AG04450 (cell line): ENCODE data around the gene CTXN1. TPM values are rescaled to one million over a fixed set of nuclear protein-coding genes. Genes with fewer than 3 reads are reported as not detected.

Source experiments
- CTCF ChIA-PET: fragments of 300-600, 350-600 bp; formaldehyde crosslinking; extraction: SDS; loops from one replicate; lab custom pipeline; 2022; ENCODE audit warnings: antibody characterized with exemption, inconsistent platforms; lab: Charles Lee
- POLR2A ChIA-PET: fragments of 350-600 bp; formaldehyde crosslinking; extraction: SDS; loops from one replicate; lab custom pipeline; 2021; ENCODE audit warnings: antibody characterized with exemption, inconsistent platforms; lab: Yijun Ruan, JAX
- DNase-seq: peaks from one replicate; pipeline ENCODE4 v3.0.0-alpha.2; 2011; ENCODE audit warnings: low read depth, low spot score
- H3K27ac ChIP-seq: one replicate; pipeline ENCODE4 v1.5.1; 2012; ENCODE audit warnings: low read depth, low read length, control low read depth
- H3K27me3 ChIP-seq: one replicate; pipeline ENCODE4 v1.6.0; 2012; ENCODE audit warnings: low read length; ENCODE audit not compliant: control insufficient read depth, insufficient read depth
- H3K4me3 ChIP-seq: 2 replicates; pipeline ENCODE4 v1.5.1; 2011; ENCODE audit warnings: mild to moderate bottlenecking, low read depth, low read length, control low read depth
- H3K9me3 ChIP-seq: 2 replicates; pipeline ENCODE4 v1.5.1; 2012; ENCODE audit warnings: low read length; ENCODE audit not compliant: control insufficient read depth, insufficient read depth
- polyA minus RNA-seq: library from RNA; depleted of rRNA, polyadenylated mRNA; stranded (reverse); fragments of >200 nt; gene quantifications from 2 replicates; pipeline ENCODE4 v1.2.3, GENCODE V29; 2011; rRNA and poly(A)+ RNA removed
- polyA plus RNA-seq: library from polyadenylated mRNA; depleted of rRNA; stranded (reverse); fragments of >200 nt; gene quantifications from 2 replicates; pipeline ENCODE4 v1.2.3, GENCODE V29; 2011; rRNA removed
- TF ChIP-seq, protein P1 (sequence below): IDR thresholded peaks from 2 replicates; pipeline ENCODE4 v1.5.1; 2011; ENCODE audit warnings: low read depth, low read length, control low read depth, inconsistent platforms

CTXN1 gene
- 0.95 and 2.2 TPM in 2 replicates for polyA plus RNA-seq
- 0.78 and 1.0 TPM in 2 replicates for polyA minus RNA-seq

DNA sequence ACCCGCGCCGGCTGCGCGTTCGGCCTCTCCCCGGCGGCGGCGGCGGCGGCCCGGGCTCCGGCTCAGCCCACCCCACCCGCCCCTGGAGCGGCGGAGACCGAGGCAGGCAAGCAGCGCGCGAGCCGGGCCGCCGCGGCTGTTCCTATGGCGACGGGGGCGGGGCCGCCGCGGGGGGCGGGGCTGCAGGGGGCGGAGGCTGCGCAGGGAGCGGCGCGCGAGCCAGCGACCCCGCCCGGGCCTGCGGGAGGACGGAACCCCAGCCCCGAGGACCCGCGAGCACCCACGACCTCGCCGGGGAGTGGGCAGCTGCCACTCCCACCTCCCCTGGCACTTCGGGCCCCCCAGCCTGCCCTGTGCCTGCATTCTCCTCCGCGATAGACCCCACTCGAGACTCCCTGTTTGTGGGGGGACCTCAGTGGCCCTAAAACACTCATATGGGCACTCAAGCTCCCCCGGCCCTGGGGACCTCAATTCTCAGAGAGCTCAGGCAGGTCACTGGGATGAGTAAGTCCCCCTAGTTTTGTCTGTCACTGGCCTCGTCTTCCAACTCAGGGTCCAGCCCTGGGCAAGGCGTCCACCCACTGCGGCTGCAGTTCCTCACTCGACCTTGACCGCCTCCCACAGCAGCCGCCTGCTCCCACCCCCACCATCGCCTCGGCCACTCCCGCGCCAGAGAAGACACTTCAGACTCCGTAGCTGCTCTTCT, at the start of gene CTXN1:
CTXN1 (minus strand) TSS at position 115 of the 706 bp plus-strand sequence. CDS start 597 bp downstream, outside the sequence.
- ChIA-PET CTCF (interaction anchor here (1.5 kb wide), 1 partner anchor 18 kb away, joined by 3 read pairs; no protein-coding TSS in a partner anchor), POLR2A (no interaction called here)
- Histone ChIP-seq H3K4me3 (peak within 1 kb of the TSS; percentile 57), H3K27ac (no peak within 1 kb of the TSS), H3K27me3 (no peaks in the 10 kb centered on the region), H3K9me3 (no peaks in the 10 kb centered on the region)
- TF ChIP-seq, protein P1, sequence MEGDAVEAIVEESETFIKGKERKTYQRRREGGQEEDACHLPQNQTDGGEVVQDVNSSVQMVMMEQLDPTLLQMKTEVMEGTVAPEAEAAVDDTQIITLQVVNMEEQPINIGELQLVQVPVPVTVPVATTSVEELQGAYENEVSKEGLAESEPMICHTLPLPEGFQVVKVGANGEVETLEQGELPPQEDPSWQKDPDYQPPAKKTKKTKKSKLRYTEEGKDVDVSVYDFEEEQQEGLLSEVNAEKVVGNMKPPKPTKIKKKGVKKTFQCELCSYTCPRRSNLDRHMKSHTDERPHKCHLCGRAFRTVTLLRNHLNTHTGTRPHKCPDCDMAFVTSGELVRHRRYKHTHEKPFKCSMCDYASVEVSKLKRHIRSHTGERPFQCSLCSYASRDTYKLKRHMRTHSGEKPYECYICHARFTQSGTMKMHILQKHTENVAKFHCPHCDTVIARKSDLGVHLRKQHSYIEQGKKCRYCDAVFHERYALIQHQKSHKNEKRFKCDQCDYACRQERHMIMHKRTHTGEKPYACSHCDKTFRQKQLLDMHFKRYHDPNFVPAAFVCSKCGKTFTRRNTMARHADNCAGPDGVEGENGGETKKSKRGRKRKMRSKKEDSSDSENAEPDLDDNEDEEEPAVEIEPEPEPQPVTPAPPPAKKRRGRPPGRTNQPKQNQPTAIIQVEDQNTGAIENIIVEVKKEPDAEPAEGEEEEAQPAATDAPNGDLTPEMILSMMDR, result peak; percentile 7; the same call in 1 of the 2 replicates
- DNase-seq, result no peak

DNA sequence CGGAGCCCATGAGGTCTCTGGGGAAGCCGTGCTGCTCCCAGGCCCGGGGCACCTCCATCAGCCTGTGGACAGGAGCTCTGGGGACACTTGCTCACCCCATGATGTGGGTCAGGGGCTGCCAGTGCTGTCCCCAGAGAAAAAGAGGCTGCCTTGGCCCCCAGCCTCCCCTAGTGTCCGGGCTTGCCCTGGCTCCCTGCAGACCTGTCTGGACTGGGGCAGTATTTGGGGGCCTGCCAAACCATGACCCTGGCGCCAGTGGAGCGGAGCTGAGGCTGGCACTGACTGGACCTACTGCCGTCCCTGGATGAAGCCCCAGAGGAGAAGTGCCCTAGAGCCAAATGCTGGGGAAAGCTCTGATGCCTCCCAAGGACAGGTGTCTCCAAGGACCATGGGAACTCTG, 49.1 kb upstream of the CTXN1 start:
- Histone ChIP-seq H3K4me3 (no peak overlapping the region), H3K9me3 (no peaks in the 10 kb centered on the region; the same call in 1 of the 2 replicates), H3K27me3 (no peaks in the 10 kb centered on the region), H3K27ac (no peak overlapping the region)
- DNase-seq, result no peak
- ChIA-PET CTCF (interaction anchor here (0.8 kb wide), 1 partner anchor 27 kb away, joined by 3 read pairs; no protein-coding TSS in a partner anchor), POLR2A (interaction anchor here (0.6 to 1.4 kb wide), 2 partner anchors 32 to 36 kb away, joined by 4 to 7 read pairs; partner anchors contain the start of gene TIMM44)
- TF ChIP-seq, protein P1, result no peak

DNA sequence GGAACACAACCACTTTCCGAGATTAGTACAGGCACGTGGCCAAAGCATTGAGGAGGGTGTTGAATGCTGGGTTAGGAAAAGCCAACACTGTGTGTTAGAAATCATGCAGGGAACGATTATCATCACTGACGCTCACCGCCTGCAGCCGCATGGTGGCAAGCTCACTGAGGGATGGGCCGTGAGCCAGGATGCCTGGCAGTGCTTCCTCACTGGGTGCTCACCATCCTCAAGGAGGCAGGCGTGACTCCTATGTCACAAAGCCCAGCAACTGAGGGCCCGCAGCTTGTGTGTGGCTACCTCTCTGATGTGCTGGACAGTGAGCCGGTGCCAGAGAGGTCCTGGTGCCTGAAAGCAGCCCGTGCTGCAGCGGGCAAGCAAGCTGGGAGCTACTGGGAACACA, 47.9 kb upstream of the CTXN1 start:
- CTCF ChIA-PET, result no interaction called here
- POLR2A ChIA-PET, result no interaction called here
- Histone ChIP-seq H3K9me3 (no peaks in the 10 kb centered on the region; the same call in 1 of the 2 replicates), H3K4me3 (no peak overlapping the region), H3K27me3 (no peaks in the 10 kb centered on the region), H3K27ac (no peak overlapping the region)
- TF ChIP-seq, protein P1, result no peak
- no peak for DNase-seq

DNA sequence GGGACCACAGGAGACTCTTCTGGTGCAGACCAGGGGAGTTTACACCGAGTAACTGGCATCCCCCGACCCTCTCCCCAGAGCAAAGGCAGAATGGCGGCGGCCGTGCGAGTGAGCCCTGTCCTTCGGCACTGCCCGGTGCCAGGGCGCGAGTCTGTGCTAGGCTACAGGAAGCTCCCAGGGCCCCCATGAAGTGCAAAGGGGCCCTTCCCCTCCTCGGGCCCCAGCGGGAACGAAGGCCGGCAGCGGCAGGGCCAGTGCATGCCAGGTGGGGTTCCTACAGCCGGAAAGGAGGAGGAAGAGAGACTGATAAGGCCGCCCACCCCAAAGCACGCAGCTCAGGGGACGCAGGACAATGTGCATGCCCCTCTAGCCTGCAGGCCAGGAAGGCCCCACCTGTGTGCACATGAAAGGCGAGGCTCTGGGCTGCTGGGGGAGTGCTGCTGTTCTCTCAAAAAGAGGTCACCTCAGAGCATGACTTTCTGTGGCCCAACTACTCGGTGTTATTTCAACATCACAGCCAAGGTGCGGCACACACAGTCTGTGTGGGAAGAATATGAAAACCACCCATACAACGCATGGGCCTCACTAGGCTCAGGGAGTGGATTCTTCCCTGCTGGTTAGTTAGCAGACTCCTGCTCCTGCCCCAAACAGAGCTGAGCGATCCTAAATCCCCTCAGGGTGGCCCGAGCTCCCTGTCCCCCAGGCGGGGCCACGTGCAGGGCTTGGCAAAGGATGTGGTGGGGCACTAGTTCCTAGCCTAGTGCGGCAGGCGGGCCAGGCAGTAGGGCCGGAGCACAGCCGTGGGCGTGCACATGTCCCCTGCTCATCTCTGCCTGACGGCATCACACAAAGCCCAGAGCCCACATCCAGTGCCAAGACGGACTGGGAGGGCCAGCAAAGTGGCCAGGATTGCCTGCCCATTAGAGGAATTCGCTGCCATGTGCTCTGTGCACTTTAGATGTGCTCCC, 45.9 kb upstream of the CTXN1 start:
- H3K9me3 ChIP-seq, result no peaks in the 10 kb centered on the region; the same call in 1 of the 2 replicates
- no peak for DNase-seq
- ChIA-PET CTCF (interaction anchor here (0.6 to 7.1 kb wide), 7 partner anchors 13 to 481 kb away, joined by 3 to 48 read pairs (median 13); partner anchors contain the start of gene TIMM44), POLR2A (no interaction called here)
- TF ChIP-seq, protein P1, result no peak
- H3K4me3 ChIP-seq, result no peak overlapping the region
- no peak overlapping the region for H3K27ac ChIP-seq
- no peaks in the 10 kb centered on the region for H3K27me3 ChIP-seq
